SIG-M5 (cell line): ENCODE data around the gene ZMIZ1.
"Not testable (repeated sequence)": the region's sequence is repeated elsewhere in the genome, so short reads cannot be mapped to it uniquely, and the experiment has no call there.

Source experiments
- DNase-seq: peaks from one replicate; lab custom pipeline; 2025; lab: John Stamatoyannopoulos, UW

The ZMIZ1 gene

DNA sequence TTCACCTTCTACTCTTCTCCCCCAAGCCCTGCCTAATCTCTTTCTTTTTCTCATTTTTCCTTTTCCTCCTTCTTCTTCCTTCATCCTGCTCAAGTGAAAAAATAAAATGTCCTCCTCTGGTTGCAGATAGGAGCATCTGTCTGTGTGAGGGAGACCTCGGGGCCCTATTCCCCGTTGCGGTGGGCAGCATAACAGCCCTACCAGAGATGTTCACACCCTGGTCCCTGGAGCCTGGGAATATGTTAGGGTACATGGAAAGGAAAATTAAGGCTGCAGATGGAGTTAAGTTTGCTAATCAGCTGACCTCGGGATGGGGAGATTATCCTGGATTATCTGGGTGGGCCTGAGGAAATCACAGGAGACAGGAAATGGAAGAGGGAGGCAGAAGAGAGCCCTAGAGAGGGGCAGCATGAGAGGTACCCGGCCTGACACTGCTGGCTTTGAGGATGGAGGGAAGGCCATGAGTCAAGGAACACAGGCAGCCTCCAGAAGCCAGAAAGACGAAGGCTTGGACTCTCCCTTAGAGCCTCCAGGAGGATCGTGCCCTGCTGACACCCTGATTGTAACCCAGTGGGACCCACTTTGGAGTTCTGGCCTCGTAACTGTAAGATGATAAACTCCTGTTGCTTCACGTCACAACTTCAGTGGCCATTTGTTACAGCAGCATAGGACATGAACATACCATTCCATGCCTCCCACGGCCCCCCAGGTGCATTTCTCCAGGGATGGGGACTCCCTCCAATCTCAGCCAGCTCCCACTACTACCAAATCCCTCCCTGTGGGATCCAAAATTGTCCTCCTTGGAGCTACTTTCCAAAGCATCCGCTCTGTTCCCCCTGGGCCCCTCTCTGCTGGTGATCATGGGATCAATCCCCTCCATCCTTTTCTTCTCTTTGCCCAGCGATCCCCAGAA, 39.0 kb upstream of the ZMIZ1 start:
- DNase-seq = no peak

DNA sequence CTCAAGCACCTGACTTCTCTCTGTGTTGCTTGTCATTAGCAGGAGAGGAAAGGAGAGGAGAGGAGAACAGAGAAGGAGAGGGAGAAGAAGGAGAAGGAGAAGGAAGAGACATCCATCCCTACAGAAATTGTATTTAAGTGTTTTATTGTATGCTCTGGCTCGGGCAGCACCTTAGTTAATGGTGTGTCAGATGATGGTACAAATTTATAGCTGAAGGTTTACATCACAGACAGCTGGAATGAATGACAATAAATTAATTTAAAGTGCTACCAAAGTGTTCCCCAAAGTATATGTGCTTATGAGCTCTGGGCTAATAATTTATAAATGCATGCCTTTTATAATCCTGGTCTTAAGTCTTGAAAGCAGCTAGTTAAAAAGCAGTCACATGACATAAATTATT, 38.1 kb upstream of the ZMIZ1 start:
- no peak for DNase-seq

GRCh38 chr10:79031723-79032122, 37.0 kb upstream of the ZMIZ1 start:
- no peak for DNase-seq

- no peak for DNase-seq
Measured at GRCh38 chr10:79034271-79034876, 34.4 kb upstream of the ZMIZ1 start.

- DNase-seq = not testable (repeated sequence)
Measured at GRCh38 chr10:79036416-79036815, 32.4 kb upstream of the ZMIZ1 start.

GRCh38 chr10:79038104-79038840, 30.5 kb upstream of the ZMIZ1 start:
- no peak for DNase-seq

GRCh38 chr10:79038841-79039201, 29.9 kb upstream of the ZMIZ1 start:
- no peak for DNase-seq

GRCh38 chr10:79042639-79043411, 25.9 kb upstream of the ZMIZ1 start:
- DNase-seq = no peak

DNA sequence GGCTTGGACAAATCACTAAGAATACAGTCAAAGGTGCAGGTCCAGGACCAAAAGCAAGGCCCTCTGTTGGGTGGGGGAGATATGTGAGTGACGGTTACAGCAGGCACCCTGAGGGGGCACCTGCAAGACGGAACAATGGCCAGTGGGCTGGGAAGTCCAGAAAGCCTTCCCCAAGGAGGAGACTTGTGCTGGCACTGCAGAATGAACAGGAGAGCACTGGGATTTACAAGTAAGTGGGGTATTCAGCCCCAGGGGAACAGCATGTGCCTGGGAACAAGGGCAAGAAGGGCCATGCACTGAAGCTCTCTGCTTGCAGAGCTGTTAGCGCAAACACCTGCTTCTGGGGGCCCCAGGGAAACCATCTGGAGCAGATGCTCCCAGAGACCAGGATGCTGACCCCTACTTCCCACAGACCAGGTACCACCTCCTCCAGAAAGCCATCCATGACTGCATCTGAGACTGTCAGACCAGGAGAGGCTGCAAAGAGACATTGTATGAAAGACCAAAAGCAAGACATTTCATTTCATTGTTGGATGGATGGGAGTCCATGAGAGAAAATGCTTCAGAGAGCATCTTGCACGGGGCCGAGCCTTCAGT, 24.6 kb upstream of the ZMIZ1 start:
- no peak for DNase-seq

GRCh38 chr10:79044846-79045245, 23.9 kb upstream of the ZMIZ1 start:
- no peak for DNase-seq

- DNase-seq = no peak
Measured at GRCh38 chr10:79045566-79046175, 23.1 kb upstream of the ZMIZ1 start.

GRCh38 chr10:79046326-79046725, 22.4 kb upstream of the ZMIZ1 start:
- no peak for DNase-seq

DNA sequence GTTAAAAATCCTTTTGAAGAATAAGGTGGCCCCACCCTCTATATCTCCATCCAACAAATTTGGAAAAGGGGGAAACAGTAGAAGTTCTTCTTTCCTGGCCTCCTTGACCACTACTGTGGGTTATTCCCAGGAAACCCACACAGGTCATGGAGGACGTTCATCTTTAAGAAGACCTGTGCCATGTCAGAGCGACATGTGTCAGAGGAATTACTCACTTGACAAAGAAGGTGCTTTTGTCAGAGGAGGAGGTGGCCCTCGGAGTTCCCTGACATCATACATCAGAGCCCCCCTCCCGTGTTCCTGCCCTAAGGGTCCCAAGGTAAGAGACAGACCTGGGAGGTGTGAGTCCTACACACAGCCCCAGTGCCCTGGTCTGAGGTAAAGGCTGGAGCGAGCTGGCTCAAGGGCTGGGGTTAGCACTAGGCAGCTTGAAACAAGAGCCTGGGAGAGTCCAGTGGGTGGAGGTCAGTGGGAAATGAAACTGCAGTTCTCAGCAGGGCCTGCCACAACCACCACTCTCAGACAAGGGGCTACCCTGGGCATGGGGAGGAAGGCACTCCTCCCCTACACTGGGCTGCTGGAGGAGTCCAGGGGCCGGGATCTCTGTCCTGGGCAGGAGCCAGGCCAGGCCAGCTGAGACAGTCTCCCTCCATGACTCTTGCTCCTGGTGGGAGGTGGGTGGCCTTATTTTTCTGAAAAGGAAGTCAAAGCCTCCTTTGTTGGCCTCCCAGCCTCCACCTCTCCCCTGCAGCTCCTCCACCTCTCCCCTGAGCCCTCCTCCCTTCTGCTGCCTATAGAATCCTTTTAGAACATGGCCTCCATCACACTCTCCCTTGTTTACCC, 21.8 kb upstream of the ZMIZ1 start:
- no peak for DNase-seq

DNA sequence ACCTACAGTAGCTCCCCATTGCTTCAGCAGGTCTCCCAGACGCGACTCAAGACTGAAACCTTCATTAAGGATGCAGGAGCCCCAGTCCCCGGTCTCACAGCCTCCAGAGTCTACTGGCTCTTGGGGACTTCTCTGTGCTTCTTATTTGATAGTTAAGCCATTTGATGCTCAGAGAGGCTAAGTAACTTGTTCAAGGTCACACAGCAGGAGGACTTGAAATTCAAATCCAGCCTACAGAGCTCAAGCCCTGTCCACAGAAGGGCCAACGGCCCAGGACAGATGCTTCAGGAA, 21.2 kb upstream of the ZMIZ1 start:
- no peak for DNase-seq

DNA sequence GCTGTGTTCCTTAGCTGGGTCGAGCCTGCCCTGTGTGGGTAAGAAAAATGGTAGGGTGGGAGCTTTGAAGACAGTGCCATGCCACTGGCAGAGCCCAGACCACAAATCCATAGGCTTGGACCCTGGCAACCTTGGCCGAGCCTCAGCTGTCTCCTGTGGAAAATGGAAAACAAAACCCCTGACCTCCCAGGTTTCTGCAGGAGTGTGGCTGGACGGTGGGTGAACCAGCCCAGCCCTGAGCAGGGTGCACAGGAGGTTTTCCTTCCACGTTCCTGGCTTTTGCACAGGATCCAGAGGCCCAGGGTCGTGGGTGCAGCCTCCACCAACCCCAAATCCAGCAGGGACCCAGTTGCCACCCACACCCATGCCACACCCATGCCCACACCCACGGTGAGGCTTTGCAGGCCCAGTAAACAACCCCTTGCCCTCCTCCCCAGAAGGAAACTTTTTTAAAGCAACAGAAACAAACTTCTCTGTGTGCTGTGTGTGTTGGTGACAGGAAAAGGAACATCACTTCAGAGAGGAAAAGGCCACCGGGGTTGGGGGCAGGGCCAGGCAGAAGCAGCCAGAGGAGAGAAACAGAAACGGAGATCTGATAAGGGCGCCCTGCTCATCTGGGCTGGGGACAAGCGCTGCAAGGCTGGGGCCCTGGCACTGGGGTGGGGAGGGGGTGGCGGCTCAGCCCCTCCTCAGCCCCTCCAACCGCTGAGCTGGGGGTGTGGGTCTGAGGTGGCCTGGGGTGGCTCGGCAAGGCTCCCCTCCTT, 20.7 kb upstream of the ZMIZ1 start:
- DNase-seq = no peak

DNA sequence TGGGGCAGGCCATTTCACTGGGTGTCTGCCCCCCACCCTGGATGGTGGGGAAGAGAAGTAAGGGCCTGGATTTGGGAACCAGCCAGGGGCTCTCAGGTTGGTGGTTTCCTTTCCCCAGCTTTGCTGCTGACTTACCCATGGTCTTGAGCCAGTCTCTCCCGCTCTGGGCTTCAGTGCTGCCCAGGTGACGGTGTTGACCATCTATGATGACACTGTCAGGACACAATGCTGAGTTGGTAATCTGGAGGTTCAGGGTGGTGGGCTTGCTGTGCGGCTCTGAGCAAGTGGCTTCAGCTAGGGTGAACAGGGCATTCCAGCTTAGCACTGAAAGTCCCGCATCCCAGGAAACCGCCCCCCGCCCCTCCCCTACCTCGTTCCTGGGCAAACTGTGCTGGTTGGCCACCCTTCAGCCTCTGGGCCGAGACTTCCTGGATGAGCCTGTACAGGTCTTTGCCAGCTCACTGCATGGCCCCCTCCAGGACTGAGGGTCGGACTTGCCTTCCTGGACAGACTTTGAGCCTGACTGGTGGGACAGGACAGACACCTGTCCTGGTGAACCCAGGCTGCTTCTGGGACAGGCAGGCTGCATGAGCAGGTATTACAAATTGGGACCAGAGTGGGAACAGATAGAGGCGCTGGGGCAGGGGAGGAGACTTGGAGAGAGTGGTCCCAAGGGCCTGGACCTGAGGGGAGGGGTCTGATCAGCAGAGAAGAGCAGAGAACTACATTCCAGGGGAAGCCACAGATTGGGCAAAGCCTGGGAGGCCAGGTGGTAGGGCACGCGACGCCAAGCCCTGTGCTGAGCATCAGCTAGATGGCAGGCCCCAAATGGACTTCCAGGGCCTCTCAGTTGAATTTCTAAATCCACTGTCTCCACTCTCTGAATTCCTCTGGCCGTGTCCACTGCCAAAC, 19.9 kb upstream of the ZMIZ1 start:
- no peak for DNase-seq

DNA sequence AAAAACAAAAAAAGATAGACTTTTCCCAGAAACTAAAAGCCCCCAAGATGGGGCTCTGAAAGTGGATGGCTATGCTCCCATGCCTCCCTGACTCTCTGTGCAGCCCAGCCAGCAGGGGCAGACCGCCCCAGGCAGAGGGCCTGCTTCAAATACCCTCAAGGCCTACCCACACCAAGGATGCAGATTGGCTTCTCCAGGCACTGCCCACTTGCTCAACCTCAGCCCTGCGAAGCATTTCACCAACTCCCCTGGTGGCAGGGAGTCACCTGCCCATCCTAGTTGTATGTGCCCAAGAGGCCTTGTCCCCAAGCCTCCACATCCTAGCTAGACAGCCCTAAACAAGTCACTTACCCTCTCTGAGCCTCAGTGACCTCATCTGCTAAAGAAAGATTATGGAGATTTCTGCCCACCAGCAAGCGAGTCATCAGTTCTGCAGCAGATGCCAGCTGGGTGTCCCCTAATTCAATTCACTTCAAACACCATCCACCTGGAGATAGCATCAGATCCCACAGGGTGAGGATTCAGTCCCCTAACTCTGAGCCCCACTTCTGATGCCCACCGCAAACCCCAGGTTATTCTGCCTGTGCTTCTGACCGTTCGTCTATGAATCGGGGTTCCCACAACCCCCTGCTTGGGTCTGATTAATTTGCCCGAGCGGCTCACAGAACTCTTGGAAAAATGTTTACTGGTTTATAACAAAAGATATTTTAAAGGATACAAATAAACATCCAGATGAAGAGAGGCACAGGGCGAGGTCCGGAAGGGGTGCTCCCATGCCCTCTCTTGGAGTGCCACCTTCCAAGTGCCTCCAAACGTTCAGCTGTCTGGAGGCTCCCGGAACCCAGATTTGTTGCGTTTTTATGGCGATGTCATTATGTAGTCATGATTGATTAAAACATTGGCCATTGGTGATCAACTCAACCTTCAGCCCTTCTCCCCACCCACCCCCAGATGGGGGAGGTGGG, 18.6 kb upstream of the ZMIZ1 start:
- DNase-seq = no peak
